H54 (cell line): Measurements from ENCODE around the gene MEFV.

ENCODE experiments used
- DNase-seq: peaks from one replicate; pipeline ENCODE4 v3.0.0; 2011; ENCODE audit warnings: low spot score, mixed read lengths; ENCODE audit not compliant: insufficient read length
- FAIRE-seq: peaks from 3 replicates; lab custom pipeline; 2011; peaks lifted over from hg19 to GRCh38; lab: Jason Lieb, UNC
- POLR2A ChIP-seq: IDR thresholded peaks from 2 replicates; pipeline ENCODE4 v1.6.1; 2011; ENCODE audit warnings: low read depth, mild to moderate bottlenecking, low read length

Gene MEFV

DNA sequence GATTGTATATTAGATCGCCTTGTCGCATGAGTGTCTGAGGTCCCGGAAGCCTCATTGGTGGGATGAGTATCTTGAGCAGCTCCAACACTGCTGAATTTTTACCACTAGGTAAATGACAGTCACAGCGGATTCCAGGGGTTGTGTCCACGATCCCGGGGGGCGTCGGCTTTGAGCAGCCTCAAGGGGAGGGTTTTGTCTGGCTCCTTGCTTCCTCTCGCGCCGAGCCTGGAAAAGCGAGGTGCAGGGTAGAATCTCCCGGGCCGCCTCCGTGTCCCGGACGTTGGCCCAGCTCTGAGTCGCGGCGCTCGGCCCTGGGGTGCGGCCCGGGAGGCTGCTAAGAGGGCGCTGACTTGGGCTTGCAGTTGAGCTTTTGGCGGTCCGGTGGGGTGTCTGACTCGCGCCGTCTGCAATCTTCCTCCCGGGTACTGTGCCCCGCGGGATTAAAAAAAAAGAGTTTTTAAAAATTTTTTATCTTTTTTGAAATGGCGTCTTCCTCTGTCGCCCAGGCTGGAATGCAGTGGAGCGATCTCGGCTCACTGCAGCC, 63.9 kb downstream of the MEFV start:
- FAIRE-seq (no peak), DNase-seq (no peak)
- no peak for TF ChIP-seq POLR2A
